Epithelial cell of esophagus (primary cell): ENCODE measurements around the gene SH3BP4.

Experiments
- DNase-seq: peaks from one replicate; pipeline ENCODE4 v3.0.0; 2010; ENCODE audit warnings: low read depth
- H3K4me3 ChIP-seq: 2 replicates; pipeline ENCODE4 v1.5.1; 2011; ENCODE audit warnings: mild to moderate bottlenecking, low read length, control low read depth
- TF ChIP-seq, protein P1 (sequence below): IDR thresholded peaks from 2 replicates; pipeline ENCODE4 v1.5.1; 2011; ENCODE audit warnings: low read depth, mild to moderate bottlenecking, low read length, control low read depth, inconsistent platforms; ENCODE audit not compliant: insufficient read depth; ENCODE audit errors: missing control alignments

The SH3BP4 gene

GRCh38 chr2:235066895-235067294 is 115.1 kb downstream of the SH3BP4 start:
- TF ChIP-seq, protein P1, sequence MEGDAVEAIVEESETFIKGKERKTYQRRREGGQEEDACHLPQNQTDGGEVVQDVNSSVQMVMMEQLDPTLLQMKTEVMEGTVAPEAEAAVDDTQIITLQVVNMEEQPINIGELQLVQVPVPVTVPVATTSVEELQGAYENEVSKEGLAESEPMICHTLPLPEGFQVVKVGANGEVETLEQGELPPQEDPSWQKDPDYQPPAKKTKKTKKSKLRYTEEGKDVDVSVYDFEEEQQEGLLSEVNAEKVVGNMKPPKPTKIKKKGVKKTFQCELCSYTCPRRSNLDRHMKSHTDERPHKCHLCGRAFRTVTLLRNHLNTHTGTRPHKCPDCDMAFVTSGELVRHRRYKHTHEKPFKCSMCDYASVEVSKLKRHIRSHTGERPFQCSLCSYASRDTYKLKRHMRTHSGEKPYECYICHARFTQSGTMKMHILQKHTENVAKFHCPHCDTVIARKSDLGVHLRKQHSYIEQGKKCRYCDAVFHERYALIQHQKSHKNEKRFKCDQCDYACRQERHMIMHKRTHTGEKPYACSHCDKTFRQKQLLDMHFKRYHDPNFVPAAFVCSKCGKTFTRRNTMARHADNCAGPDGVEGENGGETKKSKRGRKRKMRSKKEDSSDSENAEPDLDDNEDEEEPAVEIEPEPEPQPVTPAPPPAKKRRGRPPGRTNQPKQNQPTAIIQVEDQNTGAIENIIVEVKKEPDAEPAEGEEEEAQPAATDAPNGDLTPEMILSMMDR: no peak
- H3K4me3 ChIP-seq: no peak overlapping the region
- no peak for DNase-seq

- TF ChIP-seq, protein P1: no peak
- no peak for DNase-seq
- H3K4me3 ChIP-seq: no peak overlapping the region
Observed at GRCh38 chr2:235068701-235069100, 116.9 kb downstream of the SH3BP4 start.

- H3K4me3 ChIP-seq: no peak overlapping the region
- no peak for DNase-seq
- TF ChIP-seq, protein P1: no peak
Observed at GRCh38 chr2:235070063-235070706, 118.4 kb downstream of the SH3BP4 start.

- TF ChIP-seq, protein P1: no peak
- no peak for DNase-seq
- H3K4me3 ChIP-seq: no peak overlapping the region
Observed at GRCh38 chr2:235073868-235074413, 122.1 kb downstream of the SH3BP4 start.

DNA sequence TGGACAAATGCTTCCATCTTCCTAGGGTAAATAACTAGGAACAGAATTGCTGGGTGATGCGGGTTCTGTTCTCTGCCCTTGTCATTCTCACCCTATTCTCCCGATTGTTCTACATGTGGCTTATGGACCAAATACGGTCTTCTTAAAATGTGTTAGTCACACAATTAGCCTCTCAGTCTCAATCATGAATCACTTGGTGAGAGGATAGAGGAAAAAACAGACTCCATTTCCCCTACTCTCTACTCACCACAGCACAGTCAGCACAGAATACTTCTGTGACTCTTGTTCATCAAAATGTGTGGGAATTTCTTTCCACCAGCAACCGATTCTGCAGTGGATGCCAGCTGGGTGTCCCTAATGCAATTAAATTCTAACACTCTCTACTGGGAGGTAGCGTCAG is 125.2 kb downstream of the SH3BP4 start:
- TF ChIP-seq, protein P1: no peak
- peak; percentile 43 for DNase-seq
- no peak overlapping the region for H3K4me3 ChIP-seq

DNA sequence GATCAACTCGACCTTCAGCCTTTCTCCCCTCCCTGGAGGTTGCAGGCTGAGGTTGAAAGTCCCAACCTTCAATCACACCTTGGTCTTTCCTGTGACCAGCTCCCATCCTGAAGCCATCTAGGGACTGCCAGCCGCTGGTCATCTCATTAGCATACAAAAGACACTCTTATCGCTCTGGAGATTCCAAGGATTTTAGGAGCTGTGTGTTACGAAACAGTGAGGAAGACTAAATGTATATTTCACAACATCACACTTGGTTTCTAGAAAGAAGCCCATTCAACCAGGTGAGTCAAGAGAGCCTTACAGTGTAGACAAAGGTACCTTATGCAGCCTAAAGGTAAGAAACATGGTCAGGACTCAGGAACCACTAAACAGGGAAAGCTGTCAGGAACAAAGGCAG is 126.4 kb downstream of the SH3BP4 start:
- TF ChIP-seq, protein P1: no peak
- H3K4me3 ChIP-seq: no peak overlapping the region
- DNase-seq: no peak
